Left ventricle myocardium inferior (tissue), 1 donor: ENCODE results near the gene PLEKHG5. TPM values are rescaled to one million over a fixed set of nuclear protein-coding genes. Genes with fewer than 3 reads are reported as not detected.
A peak's percentile ranks its signal among the peaks of the same experiment; 100 is the strongest.

Experiments used
- DNase-seq: peaks from one replicate; pipeline ENCODE4 v3.0.0-alpha.2; 2020
- H3K27ac ChIP-seq: fragments of 200-600 bp; replicated peaks from 2 replicates; pipeline ENCODE4 v1.8.0; 2021
- H3K27me3 ChIP-seq: fragments of 200-600 bp; 2 replicates; pipeline ENCODE4 v1.8.0; 2021; ENCODE audit warnings: low read depth
- H3K36me3 ChIP-seq: fragments of 200-600 bp; 2 replicates; pipeline ENCODE4 v1.8.0; 2021
- H3K4me1 ChIP-seq: fragments of 200-600 bp; 2 replicates; pipeline ENCODE4 v1.8.0; 2021
- H3K4me3 ChIP-seq: fragments of 200-600 bp; 2 replicates; pipeline ENCODE4 v1.8.0; 2021; ENCODE audit warnings: mild to moderate bottlenecking, moderate library complexity
- H3K9me3 ChIP-seq: fragments of 200-600 bp; replicated peaks from 2 replicates; pipeline ENCODE4 v1.8.0; 2021
- CTCF ChIP-seq: fragments of 200-600 bp; IDR thresholded peaks from 2 replicates; pipeline ENCODE4 v1.8.0; 2021; ENCODE audit warnings: antibody characterized with exemption, mild to moderate bottlenecking, borderline replicate concordance
- intact Hi-C: fragments of 100-400 bp; cut with micrococcal nuclease; formaldehyde crosslinking; loops from one replicate; pipeline ENCODE4 v1.11.0; 2022
- total RNA-seq: library from RNA; stranded (reverse); fragmentation: NEBNext Ultra II Directional; extraction: Animal tissue kit (Norgen Biotek cat#: 25700); gene quantifications from one replicate; pipeline ENCODE4 v1.2.1, GENCODE V29; 2021
- donor health status: DM: no; HTN: yes; CAD: no; lungs with severe emphysema.

The PLEKHG5 gene
- total RNA-seq, 1 donor from 2014 or later = 16.2 TPM

GRCh38 chr1:6424619-6425593 lies 66.6 kb downstream of the PLEKHG5 start, which contains the start of gene ESPN:
Gene ESPN (plus strand): TSS chr1:6424776. CDS start chr1:6424956, 180 bp downstream.
- Histone ChIP-seq H3K4me1 (peaks cover 47% of the 10 kb centered on the region), H3K27ac (no peak within 1 kb of the TSS), H3K4me3 (peak within 1 kb of the TSS; percentile 44)

GRCh38 chr1:6424000-6424565 lies 67.4 kb downstream of the PLEKHG5 start:
- no peak overlapping the region for H3K27ac ChIP-seq
- peak overlapping the region; percentile 7 for H3K4me3 ChIP-seq
- no peak for TF ChIP-seq CTCF
- intact Hi-C loops = no loop called here
- peaks cover 49% of the 10 kb centered on the region for H3K4me1 ChIP-seq
- H3K9me3 ChIP-seq = no peaks in the 10 kb centered on the region
- no peak for DNase-seq
- no peaks in the 10 kb centered on the region for H3K36me3 ChIP-seq
- H3K27me3 ChIP-seq = peaks cover 100% of the 10 kb centered on the region

More at GRCh38 chr1:6424619-6425593, 66.6 kb downstream of the PLEKHG5 start, which contains the start of gene ESPN:
- TF ChIP-seq CTCF = no peak
- no peaks in the 10 kb centered on the region for H3K9me3 ChIP-seq
- intact Hi-C loops = no loop called here
- H3K27me3 ChIP-seq = peaks cover 100% of the 10 kb centered on the region
- no peaks in the 10 kb centered on the region for H3K36me3 ChIP-seq
- no peak for DNase-seq

- H3K9me3 ChIP-seq = no peaks in the 10 kb centered on the region
- intact Hi-C loops = no loop called here
- no peak for DNase-seq
- H3K27me3 ChIP-seq = peaks cover 100% of the 10 kb centered on the region
- peak overlapping the region; percentile 7 for H3K4me3 ChIP-seq
- TF ChIP-seq CTCF = peak; percentile 63
- H3K4me1 ChIP-seq = peaks cover 56% of the 10 kb centered on the region
- H3K27ac ChIP-seq = no peak overlapping the region
- no peaks in the 10 kb centered on the region for H3K36me3 ChIP-seq
Observed at GRCh38 chr1:6423321-6423999, 68.0 kb downstream of the PLEKHG5 start.

GRCh38 chr1:6421266-6421665 lies 70.2 kb downstream of the PLEKHG5 start:
- Histone ChIP-seq H3K27ac (no peak overlapping the region), H3K4me1 (peaks cover 56% of the 10 kb centered on the region), H3K36me3 (no peaks in the 10 kb centered on the region), H3K9me3 (no peaks in the 10 kb centered on the region), H3K4me3 (no peak overlapping the region), H3K27me3 (peaks cover 100% of the 10 kb centered on the region)
- no peak for DNase-seq
- no peak for TF ChIP-seq CTCF
- intact Hi-C loops = no loop called here

- Histone ChIP-seq H3K4me3 (peak overlapping the region; percentile 58), H3K27me3 (peaks cover 100% of the 10 kb centered on the region), H3K4me1 (peaks cover 55% of the 10 kb centered on the region), H3K9me3 (no peaks in the 10 kb centered on the region), H3K36me3 (no peaks in the 10 kb centered on the region), H3K27ac (no peak overlapping the region)
- no peak for TF ChIP-seq CTCF
- no peak for DNase-seq
- intact Hi-C loops = no loop called here
Observed at GRCh38 chr1:6420454-6421042, 70.9 kb downstream of the PLEKHG5 start.
